GM21723 (cell line): ENCODE results near the gene LNX2.

Source experiments
- ATAC-seq: cut with Tn5 transposase; IDR thresholded peaks from one replicate; pipeline ENCODE4 v1.9.1; 2021; ENCODE audit warnings: mild to moderate bottlenecking, moderate library complexity; ENCODE audit not compliant: unreplicated experiment

The LNX2 gene

GRCh38 chr13:27570906-27571305 lies 49.4 kb downstream of the LNX2 start:
- no peak for ATAC-seq

- no peak for ATAC-seq
Measured at GRCh38 chr13:27569405-27569804, 50.9 kb downstream of the LNX2 start.

- no peak for ATAC-seq
Measured at GRCh38 chr13:27565818-27566217, 54.5 kb downstream of the LNX2 start.

GRCh38 chr13:27562457-27562856 lies 57.9 kb downstream of the LNX2 start:
- ATAC-seq, result no peak

- no peak for ATAC-seq
Measured at GRCh38 chr13:27559719-27560118, 60.6 kb downstream of the LNX2 start.

GRCh38 chr13:27556109-27556508 lies 64.2 kb downstream of the LNX2 start:
- ATAC-seq, result no peak

- no peak for ATAC-seq
Measured at GRCh38 chr13:27551562-27551961, 68.8 kb downstream of the LNX2 start.

DNA sequence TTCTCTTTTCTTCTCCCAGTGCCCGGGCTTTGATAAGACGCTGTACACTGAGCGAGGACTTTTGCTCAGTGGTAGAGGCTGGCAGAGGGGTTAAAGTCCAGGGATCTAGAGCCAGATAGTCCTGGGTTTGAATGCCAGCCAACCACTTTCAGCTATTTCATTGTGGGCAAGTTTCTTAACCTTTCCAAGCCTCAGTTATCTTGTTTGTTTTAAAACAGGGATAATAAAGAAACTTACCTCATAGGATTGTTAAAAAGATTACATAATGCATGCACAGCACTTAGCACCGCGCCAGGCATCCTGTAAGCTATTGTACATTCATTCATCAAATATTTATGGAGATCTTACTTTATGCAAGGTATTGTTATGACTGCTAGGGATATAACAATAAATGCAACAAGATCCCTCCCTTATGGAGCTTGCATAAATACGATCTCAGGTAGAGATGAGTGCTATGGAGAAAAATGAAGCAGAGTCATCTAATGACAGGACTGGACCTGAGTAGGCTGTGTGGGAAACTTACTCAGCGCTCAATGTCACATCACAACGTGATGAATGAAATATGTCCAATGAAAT lies 70.8 kb downstream of the LNX2 start:
- no peak for ATAC-seq

DNA sequence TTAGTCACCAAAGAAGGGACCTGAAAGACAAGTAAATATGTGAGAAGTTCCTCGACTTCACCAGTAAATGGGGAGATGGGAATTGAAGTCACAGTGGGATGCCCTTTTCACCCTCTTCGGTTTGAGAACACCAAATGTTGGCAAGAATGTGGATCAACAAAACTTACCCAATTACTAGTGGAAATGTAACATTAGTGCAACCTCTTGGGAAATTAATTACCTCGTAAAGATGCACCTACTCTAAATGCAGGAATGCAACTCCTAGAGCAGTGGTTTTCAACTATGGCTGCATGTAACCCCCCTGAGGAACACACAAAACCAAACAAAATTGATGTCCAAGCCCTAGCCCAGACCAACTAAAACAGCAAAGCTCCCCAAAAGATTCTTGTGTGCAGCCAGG lies 78.1 kb downstream of the LNX2 start:
- ATAC-seq, result no peak

- ATAC-seq, result no peak
Measured at GRCh38 chr13:27541386-27541785, 78.9 kb downstream of the LNX2 start.

DNA sequence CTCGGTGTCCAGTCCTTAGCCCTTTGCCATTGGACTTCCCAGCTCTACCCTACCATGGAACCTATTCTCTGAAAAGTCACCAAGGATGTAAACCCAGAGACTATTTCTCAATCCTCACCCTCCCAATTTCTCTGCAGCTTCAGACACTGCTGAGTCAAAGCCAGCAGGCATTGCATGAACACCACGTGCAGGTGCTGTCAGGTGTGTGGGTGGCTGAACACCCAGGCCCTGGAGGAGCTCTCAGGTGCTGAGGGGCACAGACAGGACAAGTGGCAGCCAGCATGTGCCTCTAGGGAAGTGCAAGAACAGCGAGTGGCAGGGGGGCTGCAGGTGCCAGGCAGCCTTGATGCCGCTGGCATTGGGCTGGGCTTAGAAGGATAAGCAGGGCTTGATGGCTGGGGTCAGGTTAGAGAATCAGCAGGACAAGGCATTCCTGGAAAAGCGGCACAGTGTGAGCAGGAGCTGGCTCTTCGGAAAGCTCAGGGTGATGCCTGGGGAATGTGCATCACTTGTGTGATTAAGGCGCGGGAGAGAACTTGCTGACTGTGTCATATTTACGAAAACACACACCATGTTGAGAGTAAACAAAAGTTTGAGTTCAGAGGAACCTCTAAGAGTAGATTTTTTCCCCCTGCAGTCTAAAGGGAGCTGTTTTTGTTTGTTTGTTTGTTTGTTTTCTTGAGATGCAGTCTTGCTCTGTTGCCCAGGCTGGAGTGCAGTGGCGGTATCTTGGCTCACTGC lies 83.8 kb downstream of the LNX2 start:
- ATAC-seq, result no peak

DNA sequence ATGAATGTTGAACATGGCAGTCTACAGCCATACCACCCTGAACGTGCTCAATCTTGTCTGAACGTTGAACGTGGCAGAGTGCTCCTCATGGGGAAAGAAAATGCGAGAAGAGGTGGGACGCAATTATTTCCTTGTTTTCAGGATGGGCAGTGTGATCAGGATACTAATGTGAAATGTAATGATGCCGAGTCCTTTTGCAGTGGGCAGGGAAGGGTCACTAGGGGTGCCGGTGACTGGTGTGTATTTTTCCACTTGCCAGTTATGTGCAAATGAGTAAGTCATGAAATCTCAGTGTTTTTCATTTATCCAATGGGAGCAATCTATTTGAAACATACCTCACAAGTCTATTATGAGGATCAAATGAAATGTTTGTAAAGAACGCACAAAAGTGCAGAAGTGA lies 84.8 kb downstream of the LNX2 start:
- ATAC-seq, result no peak

- ATAC-seq, result no peak
Measured at GRCh38 chr13:27534981-27535380, 85.3 kb downstream of the LNX2 start.

DNA sequence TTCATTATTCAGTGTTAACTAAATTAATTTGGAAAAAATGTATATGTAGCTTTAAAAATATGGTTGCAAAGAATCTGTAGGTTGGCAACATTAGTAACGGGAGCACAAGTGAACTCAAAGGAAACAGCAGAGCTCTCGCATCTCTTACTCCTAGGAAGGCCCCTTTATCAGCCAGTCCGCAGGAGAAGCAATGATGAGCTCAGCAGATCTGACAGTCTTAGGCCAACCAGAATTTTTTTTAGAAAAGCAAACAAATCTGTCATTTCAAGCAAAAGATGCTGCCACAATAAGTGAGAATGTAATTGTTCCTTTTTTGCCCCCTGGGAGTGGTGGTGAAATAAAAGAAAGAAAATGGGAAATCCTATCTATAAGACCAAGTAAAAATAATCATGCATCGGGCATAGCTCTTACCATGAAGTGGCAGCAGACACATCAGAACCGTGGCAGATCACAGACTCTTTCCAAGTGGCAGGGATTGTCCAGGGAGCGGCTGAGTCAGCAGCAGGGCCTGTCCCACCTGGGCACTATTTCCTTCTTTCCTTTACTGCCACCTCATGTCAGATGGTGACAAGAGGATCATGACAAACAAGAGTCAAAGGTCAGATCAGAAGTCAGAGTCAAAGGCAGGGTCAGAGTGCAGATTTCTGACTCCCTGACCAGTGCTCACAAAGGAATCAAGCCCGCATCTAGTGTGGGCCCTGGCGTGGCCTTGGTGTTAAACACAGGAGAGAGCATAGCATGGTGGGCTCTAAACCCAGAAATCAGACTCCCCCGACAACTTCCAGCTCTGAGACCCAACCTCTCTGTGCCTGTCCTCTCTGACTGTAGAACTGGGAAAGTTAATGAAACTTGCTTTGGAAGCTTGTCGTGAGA lies 86.0 kb downstream of the LNX2 start:
- ATAC-seq, result no peak

DNA sequence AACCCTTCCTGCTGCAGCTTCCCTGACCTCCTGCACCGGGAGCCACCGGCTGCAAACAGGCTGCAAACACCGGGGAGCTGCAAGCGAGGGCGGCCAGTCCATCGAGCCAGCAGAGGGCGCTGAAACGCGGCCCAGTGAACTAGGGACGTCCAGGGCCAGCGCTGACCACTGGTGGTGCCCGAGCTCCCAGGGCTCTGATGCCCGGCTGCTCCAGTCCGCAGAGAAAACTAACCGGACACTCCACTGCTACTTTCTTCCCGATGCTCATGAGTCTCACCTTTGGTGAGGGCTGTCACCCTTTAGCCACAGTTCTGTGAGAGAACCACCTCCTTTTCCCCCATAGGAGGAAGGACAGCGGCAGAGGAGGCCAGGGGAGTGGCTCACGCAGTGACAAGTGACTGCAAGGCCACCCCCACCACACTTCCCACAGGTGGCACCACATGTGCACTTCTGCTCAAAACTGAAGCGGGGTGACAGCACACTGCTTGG lies 87.1 kb downstream of the LNX2 start:
- no peak for ATAC-seq

DNA sequence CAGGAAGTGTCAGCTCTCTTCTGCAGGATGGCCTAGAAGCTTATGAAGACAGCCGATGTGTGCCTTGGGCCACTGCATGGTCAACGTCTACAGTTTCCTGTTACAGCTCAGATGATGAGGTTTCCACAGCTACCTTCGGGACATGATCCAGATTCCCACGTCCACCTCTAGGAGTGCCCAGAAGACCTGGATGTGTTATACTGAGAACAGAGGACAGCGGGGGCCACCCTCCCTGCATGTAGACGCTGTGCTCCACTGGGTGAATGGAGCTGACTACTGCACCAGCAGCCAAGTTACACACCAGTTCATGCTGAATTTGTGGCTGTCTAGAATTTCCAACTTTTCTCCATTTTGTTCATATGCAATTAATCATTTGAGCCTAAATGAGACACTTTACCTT lies 91.4 kb downstream of the LNX2 start:
- no peak for ATAC-seq

GRCh38 chr13:27526516-27526915 lies 93.8 kb downstream of the LNX2 start:
- no peak for ATAC-seq

DNA sequence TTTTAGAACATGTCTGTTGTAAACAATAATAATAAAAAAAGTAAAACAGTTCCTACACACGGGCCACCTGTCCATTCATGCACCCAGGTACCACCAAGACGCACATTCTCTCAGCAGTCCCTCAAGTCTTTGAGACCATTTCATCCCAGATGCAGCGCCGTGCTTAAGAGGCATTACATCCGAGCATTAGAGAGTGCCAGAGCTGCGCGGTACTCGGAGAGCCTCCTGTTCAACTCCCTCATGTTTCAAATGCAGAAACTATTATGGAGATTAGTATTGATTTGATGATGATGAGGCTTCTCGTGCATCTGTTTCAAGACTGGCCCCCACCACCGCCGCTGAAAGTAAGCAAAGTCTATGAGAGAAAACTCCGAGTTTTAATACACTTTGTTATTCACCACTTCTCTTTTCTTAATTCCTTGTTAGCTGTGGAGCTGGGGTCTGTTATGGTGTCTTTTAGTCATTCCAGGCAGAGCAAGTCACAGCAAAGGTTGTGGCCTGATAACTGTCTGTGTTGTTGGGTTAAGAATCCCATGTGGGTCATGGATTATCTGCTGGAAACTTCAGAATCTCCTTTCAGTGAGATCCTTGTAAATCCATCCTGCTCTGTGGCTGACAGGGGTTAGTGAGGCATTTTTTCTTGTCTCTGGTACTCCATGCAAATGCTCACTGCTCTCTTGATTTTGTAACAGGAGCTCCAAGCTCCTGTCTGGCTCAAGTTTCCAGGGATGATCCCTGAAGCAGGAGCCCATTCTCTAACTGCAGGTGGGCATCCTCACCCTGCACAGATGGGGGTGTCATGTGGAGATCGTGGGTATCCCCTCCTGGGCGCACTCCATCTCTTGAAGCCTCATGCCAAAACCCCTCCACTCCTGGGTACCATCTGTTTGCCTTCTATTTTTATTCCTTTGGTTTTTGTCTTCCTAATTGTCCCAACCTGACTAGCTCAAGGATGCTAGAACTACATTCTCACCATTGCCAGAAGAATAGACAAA lies 95.1 kb downstream of the LNX2 start:
- ATAC-seq, result no peak

DNA sequence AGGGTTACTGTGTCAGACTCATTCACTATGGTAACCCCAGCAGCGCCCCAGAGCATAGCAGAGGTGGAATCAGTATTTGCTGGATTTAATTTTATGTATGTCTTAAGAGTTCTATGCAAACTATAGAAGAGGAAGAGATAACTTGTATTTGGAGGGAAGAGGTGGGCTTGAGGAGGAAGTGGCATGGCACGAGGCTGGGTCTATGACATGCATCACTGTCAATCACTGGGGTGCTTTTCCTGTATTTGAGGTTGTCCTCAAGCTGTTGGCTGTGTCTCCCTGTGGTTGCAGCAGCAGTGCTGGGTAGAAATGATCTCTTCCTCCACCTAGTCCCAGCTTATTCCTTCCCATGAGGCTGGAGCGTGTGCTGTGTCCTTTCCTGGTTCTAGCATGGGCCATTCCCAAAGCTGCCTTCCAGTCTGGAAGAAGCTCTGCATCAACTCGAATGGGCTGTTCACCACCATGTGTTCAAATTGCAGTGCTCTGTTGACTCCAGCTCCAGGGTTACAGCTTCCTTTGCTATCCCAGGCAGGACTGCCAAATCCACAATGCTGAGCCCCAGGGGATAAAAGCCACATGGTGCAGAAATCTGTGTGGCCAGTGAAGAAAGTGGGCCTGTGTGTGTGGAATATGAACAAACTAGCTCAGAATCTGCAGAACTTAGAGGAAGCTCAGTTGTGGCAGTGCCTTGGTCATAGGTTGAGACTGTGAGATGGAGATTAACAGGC lies 96.8 kb downstream of the LNX2 start:
- ATAC-seq, result no peak

- no peak for ATAC-seq
Measured at GRCh38 chr13:27522847-27523246, 97.5 kb downstream of the LNX2 start.
